IMR-90 (cell line): ENCODE results near the gene CRAMP1. TPM values are rescaled to one million over a fixed set of nuclear protein-coding genes. Genes with fewer than 3 reads are reported as not detected.

ENCODE experiments used
- ATAC-seq: fragments of 200-7000 bp; cut with Tn5 transposase; 2 replicates; pipeline ENCODE4 v1.9.1; 2020; ENCODE audit warnings: low read depth, mild to moderate bottlenecking, moderate library complexity
- BruUV-seq: library from RNA; stranded (reverse); fragments of 400-500 nt; replicated peaks from 2 replicates; lab custom pipeline; 2021; lab: Mats Ljungman, UMichigan
- CTCF ChIA-PET: fragments of 300-600 bp; formaldehyde crosslinking; extraction: SDS; loops from one replicate; lab custom pipeline; 2021; ENCODE audit warnings: antibody characterized with exemption; lab: Yijun Ruan, JAX
- POLR2A ChIA-PET: fragments of 300-600 bp; sonication (Branson Sonifier 250); formaldehyde crosslinking; loops from one replicate; lab custom pipeline; 2022; ENCODE audit warnings: antibody characterized with exemption; ENCODE audit not compliant: unreplicated experiment; lab: Charles Lee
- DNase-seq: peaks from one replicate; pipeline ENCODE4 v3.0.0; 2013
- H2AFZ ChIP-seq: replicated peaks from 2 replicates; pipeline ENCODE3; 2013; ENCODE audit warnings: low read length, mild to moderate bottlenecking; ENCODE audit not compliant: poor library complexity
- H2AK5ac ChIP-seq: 2 replicates; pipeline ENCODE4 v1.6.1; 2013; ENCODE audit warnings: low read depth, low read length, inconsistent platforms
- H2AK9ac ChIP-seq: replicated peaks from 2 replicates; pipeline ENCODE3; 2013; ENCODE audit warnings: mild to moderate bottlenecking, low read depth, low read length, moderate library complexity; ENCODE audit not compliant: poor library complexity
- H2BK120ac ChIP-seq: 2 replicates; pipeline ENCODE4 v1.6.1; 2013; ENCODE audit warnings: low read depth, low read length, inconsistent platforms
- H2BK15ac ChIP-seq: 3 replicates; pipeline ENCODE4 v1.6.1; 2013; ENCODE audit warnings: low read depth, low read length, inconsistent platforms
- H2BK20ac ChIP-seq: 2 replicates; pipeline ENCODE4 v1.6.1; 2013; ENCODE audit warnings: low read depth, mild to moderate bottlenecking, inconsistent platforms, low read length, moderate library complexity
- H2BK5ac ChIP-seq: 2 replicates; pipeline ENCODE4 v1.6.1; 2013; ENCODE audit warnings: mild to moderate bottlenecking, low read depth, low read length, inconsistent platforms; ENCODE audit not compliant: poor library complexity, severe bottlenecking
- H3K14ac ChIP-seq: replicated peaks from 2 replicates; pipeline ENCODE4 v1.6.1; 2013; ENCODE audit warnings: low read depth, low read length, inconsistent platforms
- H3K18ac ChIP-seq: 2 replicates; pipeline ENCODE4 v1.6.1; 2013; ENCODE audit warnings: low read depth, low read length, control low read depth
- H3K23ac ChIP-seq: 2 replicates; pipeline ENCODE4 v1.6.1; 2013; ENCODE audit warnings: low read depth, low read length, inconsistent platforms
- H3K27ac ChIP-seq: 2 replicates; pipeline ENCODE4 v1.5.1; 2013; ENCODE audit warnings: mild to moderate bottlenecking, control low read depth, low read length; ENCODE audit not compliant: insufficient read depth
- H3K27me3 ChIP-seq: 2 replicates; pipeline ENCODE4 v1.6.1; 2013; ENCODE audit warnings: low read length; ENCODE audit not compliant: control insufficient read depth, insufficient read depth
- H3K36me3 ChIP-seq: 2 replicates; pipeline ENCODE4 v1.6.1; 2013; ENCODE audit warnings: low read length, mixed read lengths; ENCODE audit not compliant: control insufficient read depth, insufficient read depth
- H3K4ac ChIP-seq: 2 replicates; pipeline ENCODE4 v1.6.1; 2013; ENCODE audit warnings: low read depth, low read length, inconsistent platforms
- H3K4me1 ChIP-seq: 2 replicates; pipeline ENCODE4 v1.6.1; 2013; ENCODE audit warnings: low read length, mixed read lengths; ENCODE audit not compliant: control insufficient read depth, insufficient read depth
- H3K4me2 ChIP-seq: 2 replicates; pipeline ENCODE4 v1.6.1; 2013; ENCODE audit warnings: low read depth, mild to moderate bottlenecking, control low read depth, low read length, moderate library complexity
- H3K4me3 ChIP-seq: 2 replicates; pipeline ENCODE4 v1.5.1; 2013; ENCODE audit warnings: low read depth, mild to moderate bottlenecking, control low read depth, low read length, moderate library complexity; ENCODE audit not compliant: insufficient read depth
- H3K56ac ChIP-seq: 2 replicates; pipeline ENCODE4 v1.6.1; 2013; ENCODE audit warnings: low read length, inconsistent platforms; ENCODE audit not compliant: insufficient read depth; ENCODE audit errors: extremely low read depth
- H3K79me1 ChIP-seq, 2 experiments: 2 replicates each; pipeline ENCODE4 v1.6.1; 2013; ENCODE audit warnings: low read length in 2 of 2, inconsistent platforms in 1 of 2, low read depth in 1 of 2
- H3K9ac ChIP-seq: 2 replicates; pipeline ENCODE4 v1.6.1; 2013; ENCODE audit warnings: low read depth, low read length, control low read depth
- H3K9me1 ChIP-seq: 2 replicates; pipeline ENCODE4 v1.6.1; 2013; ENCODE audit warnings: low read length, inconsistent platforms; ENCODE audit not compliant: insufficient read depth
- H3K9me3 ChIP-seq: 2 replicates; pipeline ENCODE4 v1.6.1; 2013; ENCODE audit warnings: low read length; ENCODE audit not compliant: control insufficient read depth, insufficient read depth
- H4K20me1 ChIP-seq: 2 replicates; pipeline ENCODE4 v1.6.1; 2013; ENCODE audit warnings: low read length, inconsistent platforms; ENCODE audit not compliant: insufficient read depth
- H4K5ac ChIP-seq: 2 replicates; pipeline ENCODE4 v1.6.1; 2013; ENCODE audit warnings: mild to moderate bottlenecking, low read depth, low read length, control low read depth
- H4K8ac ChIP-seq, 2 experiments: 2 replicates each; pipeline ENCODE4 v1.6.1; 2013; ENCODE audit warnings: low read depth in 2 of 2, low read length in 2 of 2, control low read depth in 1 of 2, inconsistent platforms in 1 of 2
- H4K91ac ChIP-seq: 2 replicates; pipeline ENCODE4 v1.6.1; 2013; ENCODE audit warnings: low read depth, low read length, inconsistent platforms; ENCODE audit not compliant: insufficient read depth
- CHD1 ChIP-seq: IDR thresholded peaks from 2 replicates; pipeline ENCODE4 v1.6.1; 2012; ENCODE audit warnings: low read depth, low read length, improper control_type of control experiment
- CTCF ChIP-seq: conservative IDR thresholded peaks from 2 replicates; pipeline ENCODE4 v1.5.1; 2012; ENCODE audit warnings: mild to moderate bottlenecking, low read depth, low read length, improper control_type of control experiment
- FOS ChIP-seq: fragments of 150-350 bp; IDR thresholded peaks from 2 replicates; pipeline ENCODE4 v1.6.1; 2016; ENCODE audit warnings: low read depth, low read length
- MAFK ChIP-seq: IDR thresholded peaks from 2 replicates; pipeline ENCODE4 v1.6.1; 2012; ENCODE audit warnings: low read depth, low read length, improper control_type of control experiment
- MAZ ChIP-seq: IDR thresholded peaks from 2 replicates; pipeline ENCODE4 v1.6.1; 2012; ENCODE audit warnings: low read depth, mild to moderate bottlenecking, low read length, improper control_type of control experiment, moderate library complexity, borderline replicate concordance
- POLR2A ChIP-seq: IDR thresholded peaks from 2 replicates; pipeline ENCODE4 v1.6.1; 2012; ENCODE audit warnings: mild to moderate bottlenecking, low read depth, low read length
- RFX5 ChIP-seq: IDR thresholded peaks from 2 replicates; pipeline ENCODE4 v1.8.0; 2012; ENCODE audit warnings: low read depth, mild to moderate bottlenecking, low read length, moderate library complexity
- SMC3 ChIP-seq: fragments of 150-350 bp; IDR thresholded peaks from 2 replicates; pipeline ENCODE4 v1.6.1; 2016; ENCODE audit warnings: low read depth, mild to moderate bottlenecking, antibody characterized with exemption, low read length, moderate library complexity
- WGBS, 2 experiments: methylation state at CpG; one replicate each; pipeline versions ENCODE4 v1.1.5 to v1.1.7; 2013; ENCODE audit warnings: missing lambda C conversion rate in 2 of 2; ENCODE audit not compliant: insufficient read length in 1 of 2; ENCODE audit errors: extremely low coverage in 2 of 2; 5-methylcytosine and 5-hydroxymethylcytosine counted together
- dilution Hi-C: fragments of 300-500 bp; cut with HindIII; formaldehyde crosslinking; loops from one replicate; pipeline ENCODE4 v1.14.3; 2018; ENCODE audit warnings: low sequenced_read_pairs; ENCODE audit not compliant: unreplicated experiment
- in situ Hi-C: fragments of 300-500 bp; cut with MboI; formaldehyde crosslinking; loops from 3 replicates; pipeline ENCODE4 v1.14.3; 2019; ENCODE audit warnings: low sequenced_read_pairs, inconsistent platforms, mixed read lengths
- intact Hi-C: fragments of 100-400 bp; cut with micrococcal nuclease; formaldehyde crosslinking; loops from 2 replicates; pipeline ENCODE4 v1.10.0; 2022
- polyA plus RNA-seq, 3 experiments: library from polyadenylated mRNA; depleted of rRNA; stranded (reverse); fragments of >200 nt; gene quantifications; 2 replicates each; pipeline ENCODE4 v1.2.3, GENCODE V29; 2012; ENCODE audit warnings: low replicate concordance in 1 of 3
- total RNA-seq: library from RNA; depleted of rRNA; stranded (reverse); fragments of >200 nt; gene quantifications from 2 replicates; pipeline ENCODE4 v1.2.3, GENCODE V29; 2012

Gene CRAMP1
- total and polyA plus RNA-seq, 2 of the 4 experiments (the other 2 are of a cell fraction) = 3.2 to 12.0 TPM

- Histone ChIP-seq H2BK120ac (no peak overlapping the region), H3K4me3 (no peak overlapping the region), H2AK9ac (no peak overlapping the region), H4K20me1 (peaks cover 38% of the 10 kb centered on the region), H3K4ac (no peak overlapping the region), H3K9me1 (peaks cover 8% of the 10 kb centered on the region), H3K36me3 (peaks cover 44% of the 10 kb centered on the region), H2AFZ (no peak overlapping the region), H3K56ac (no peak overlapping the region), H3K9ac (no peak overlapping the region), H3K27ac (no peak overlapping the region), H3K27me3 (no peaks in the 10 kb centered on the region), H3K4me2 (no peak overlapping the region), H2AK5ac (no peak overlapping the region), H3K4me1 (peaks cover 6% of the 10 kb centered on the region), H4K5ac (no peak overlapping the region), H2BK20ac (no peak overlapping the region), H3K79me1 (peaks cover 21 to 52% of the 10 kb centered on the region in 2 experiments), H3K14ac (no peak overlapping the region), H4K91ac (no peak overlapping the region), H4K8ac (no peak overlapping the region), H2BK5ac (no peak overlapping the region), H2BK15ac (no peak overlapping the region), H3K18ac (no peak overlapping the region), H3K23ac (no peak overlapping the region), H3K9me3 (no peaks in the 10 kb centered on the region)
- POLR2A ChIA-PET = interaction anchor here (0.6 kb wide), 1 partner anchor 75 kb away, joined by 4 read pairs; no protein-coding TSS in a partner anchor
- in situ Hi-C loops (no loop called here), intact Hi-C loops (no loop called here), dilution Hi-C loops (no loop called here)
- ATAC-seq (no peak), DNase-seq (no peak)
- no TSS peak for BruUV-seq
- CTCF ChIA-PET = no interaction called here
- TF ChIP-seq CTCF (no peak), CHD1 (no peak), MAZ (no peak), RFX5 (no peak), MAFK (no peak), FOS (no peak), SMC3 (no peak), POLR2A (no peak)
- WGBS, 2 experiments = 99% methylated on average over 17 of the region's 32 CpGs; no CpG with 5 or more reads in 1 of the 2 experiments
Observed at GRCh38 chr16:1726661-1727502, 114.7 kb downstream of the CRAMP1 start.
